Body of pancreas (tissue), 4 donors: ENCODE data around the gene ABCB7. TPM values are rescaled to one million over a fixed set of nuclear protein-coding genes. Genes with fewer than 3 reads are reported as not detected.
"Not testable (repeated sequence)": the region's sequence is repeated elsewhere in the genome, so short reads cannot be mapped to it uniquely, and the experiment has no call there.

ENCODE experiments used
- ATAC-seq: fragments of 150-250 bp; one replicate; pipeline ENCODE4 v1.9.1; 2016
- DNase-seq, 4 donors: peaks; one replicate each; pipeline ENCODE4 v3.0.0-alpha.2; 2019
- H3K27ac ChIP-seq, 4 donors: fragments of 200-600 bp; sonication (generic); 1 replicate in 3 of 4; 2 replicates in 1 of 4; pipeline versions ENCODE4 v1.5.1 to v1.6.1; 2016 to 2019; ENCODE audit warnings: mild to moderate bottlenecking in 1 of 4, mixed read lengths in 1 of 4, moderate library complexity in 1 of 4
- H3K27me3 ChIP-seq, 2 donors: fragments of 200-600 bp; sonication (generic); one replicate each; pipeline ENCODE4 v1.6.0; 2016; ENCODE audit warnings: mild to moderate bottlenecking in 1 of 2
- H3K36me3 ChIP-seq, 2 donors: fragments of 200-600 bp; sonication (generic); replicated peaks in 1 of 2; 2 replicates each; pipeline ENCODE4 v1.5.1; 2016; ENCODE audit warnings: low read depth in 2 of 2; ENCODE audit not compliant: insufficient read depth in 1 of 2
- H3K4me1 ChIP-seq: fragments of 200-600 bp; sonication (generic); one replicate; pipeline ENCODE4 v1.6.0; 2016
- H3K4me3 ChIP-seq, 2 donors: fragments of 200-600 bp; sonication (generic); 1 replicate in 1 of 2; 2 replicates in 1 of 2; pipeline ENCODE4 v1.5.1; 2016 to 2019
- H3K9me3 ChIP-seq, 3 donors: fragments of 200-600 bp; sonication (generic); 1 replicate in 2 of 3; 2 replicates in 1 of 3; pipeline ENCODE4 v1.5.1; 2016
- CTCF ChIP-seq, 7 experiments: fragments of 450-650 bp in 4 of 7; fragments of 200-600 bp in 3 of 7; sonication (generic) in 3 of 7; IDR thresholded peaks; one replicate each; pipeline ENCODE4 v1.5.1; 2016 to 2019; ENCODE audit warnings: antibody characterized with exemption in 7 of 7
- POLR2A ChIP-seq, 3 donors: fragments of 450-650 bp; IDR thresholded peaks; one replicate each; pipeline ENCODE4 v1.6.1; 2016; ENCODE audit warnings: antibody characterized with exemption in 3 of 3, mild to moderate bottlenecking in 2 of 3
- WGBS, 2 donors: methylation state at CpG; one replicate each; pipeline ENCODE4 v1.1.5; 2017; 5-methylcytosine and 5-hydroxymethylcytosine counted together
- intact Hi-C: fragments of 100-400 bp; cut with DNase I; formaldehyde crosslinking; loops from one replicate; pipeline ENCODE4 v1.15.1; 2023
- small RNA-seq: library from RNA; depleted of rRNA; stranded (forward); fragments of <200 nt; gene quantifications from one replicate; pipeline ENCODE3, GENCODE V24; 2016
- total RNA-seq, 2 donors: library from RNA; depleted of rRNA; stranded (reverse); fragments of >200 nt; gene quantifications; one replicate each; pipeline ENCODE4 v1.1.0, GENCODE V29; 2016

The ABCB7 gene
- total RNA-seq, 2 donors from 2014 or later = 14.5 to 38.6 TPM

GRCh38 chrX:75045369-75045768 lies 110.7 kb downstream of the ABCB7 start:
- no peak overlapping the region for H3K27ac ChIP-seq
- no peak overlapping the region for H3K4me3 ChIP-seq
- intact Hi-C loops = no loop called here
- H3K36me3 ChIP-seq = no peaks in the 10 kb centered on the region
- H3K9me3 ChIP-seq = no peaks in the 10 kb centered on the region
- ATAC-seq (no peak), DNase-seq (no peak)
- TF ChIP-seq POLR2A (IDR thresholded peaks at IDR 0.05) = no peak
- no peak for TF ChIP-seq CTCF (IDR thresholded peaks at IDR 0.05)
- H3K4me1 ChIP-seq = no peaks in the 10 kb centered on the region
- H3K27me3 ChIP-seq = no peaks in the 10 kb centered on the region

GRCh38 chrX:75044142-75044541 lies 111.9 kb downstream of the ABCB7 start:
- H3K4me3 ChIP-seq, H3K9me3 ChIP-seq, DNase-seq, H3K36me3 ChIP-seq, ATAC-seq, H3K27me3 ChIP-seq, H3K4me1 ChIP-seq, intact Hi-C loops, H3K27ac ChIP-seq: not testable (repeated sequence)
- 92 to 100% methylated on average over 1 to 3 of the region's 4 CpGs for WGBS, 2 donors

GRCh38 chrX:75038925-75039324 lies 117.2 kb downstream of the ABCB7 start:
- H3K4me1 ChIP-seq = no peaks in the 10 kb centered on the region
- ATAC-seq (no peak), DNase-seq (no peak)
- no peaks in the 10 kb centered on the region for H3K36me3 ChIP-seq
- TF ChIP-seq CTCF (IDR thresholded peaks at IDR 0.05) = no peak
- TF ChIP-seq POLR2A (IDR thresholded peaks at IDR 0.05) = no peak
- H3K27ac ChIP-seq = no peak overlapping the region
- 63% methylated on average over 1 of the region's 1 CpG for WGBS, 2 donors
- H3K4me3 ChIP-seq = no peak overlapping the region
- peaks cover 0 to 7% (median 0%) of the 10 kb centered on the region in 3 donors for H3K9me3 ChIP-seq
- intact Hi-C loops = no loop called here
- no peaks in the 10 kb centered on the region for H3K27me3 ChIP-seq

Small RNAs within 50 kb of the gene (small RNA-seq; reads per million reads assigned to genes)
- gene BUD31P2 (not detected), gene RNU6-562P (not detected)

Other genes with a start within 250 kb of the ABCB7 start
- 1 to 10 TPM; 2.3 to 2.9 TPM for gene NEXMIF, start 230.8 kb downstream of the ABCB7 start, total RNA-seq
- gene UPRT, start 117.8 kb upstream of the ABCB7 start, total RNA-seq = 1 to 10 TPM; 4.3 to 9.3 TPM